SK-N-SH treated with all-trans-retinoic acid at 6 μM for 48 hours (cell line): ENCODE data around the gene CREB3L2.

Experiments
- ATAC-seq: fragments of 200-7000 bp; cut with Tn5 transposase; 3 replicates; pipeline ENCODE4 v1.9.1; 2020; ENCODE audit warnings: mild to moderate bottlenecking, moderate library complexity
- ARNTL ChIP-seq: fragments of 450-650 bp; formaldehyde crosslinking; IDR thresholded peaks from 2 replicates; pipeline ENCODE4 v1.5.0; 2020; ENCODE audit warnings: low read depth, mild to moderate bottlenecking, moderate library complexity, borderline replicate concordance
- BACH2 ChIP-seq: fragments of 250-450 bp; sonication (Bioruptor Pico); IDR thresholded peaks from 2 replicates; pipeline ENCODE4 v1.9.0; 2021; ENCODE audit warnings: mild to moderate bottlenecking, borderline replicate concordance
- CSDC2 ChIP-seq: fragments of 250-450 bp; sonication (Bioruptor Pico); IDR thresholded peaks from 2 replicates; pipeline ENCODE4 v1.5.0; 2020; ENCODE audit warnings: mild to moderate bottlenecking, moderate library complexity
- ESRRG ChIP-seq: fragments of 250-450 bp; sonication (Bioruptor Pico); IDR thresholded peaks from 2 replicates; pipeline ENCODE4 v1.6.1; 2021; ENCODE audit warnings: mild to moderate bottlenecking
- GLIS3 ChIP-seq: fragments of 250-450 bp; sonication (Bioruptor Pico); IDR thresholded peaks from 2 replicates; pipeline ENCODE4 v1.5.0; 2020; ENCODE audit warnings: mild to moderate bottlenecking, moderate library complexity
- ISL1 ChIP-seq: fragments of 250-450 bp; sonication (Bioruptor Pico); IDR thresholded peaks from 2 replicates; pipeline ENCODE4 v2.1.2; 2022; ENCODE audit warnings: mild to moderate bottlenecking, moderate library complexity
- OSR1 ChIP-seq: fragments of 250-450 bp; sonication (Bioruptor Pico); IDR thresholded peaks from 2 replicates; pipeline ENCODE4 v1.8.0; 2022; ENCODE audit warnings: moderate library complexity, mild to moderate bottlenecking, inconsistent platforms
- PPARA ChIP-seq: fragments of 250-450 bp; sonication (Bioruptor Pico); IDR thresholded peaks from 2 replicates; pipeline ENCODE4 v1.5.0; 2020; ENCODE audit warnings: mild to moderate bottlenecking, borderline replicate concordance
- RARB ChIP-seq: fragments of 250-450 bp; sonication (Bioruptor Pico); IDR thresholded peaks from 2 replicates; pipeline ENCODE4 v1.8.0; 2021; ENCODE audit warnings: mild to moderate bottlenecking, moderate library complexity
- TCF4 ChIP-seq: fragments of 250-450 bp; sonication (Bioruptor Pico); IDR thresholded peaks from 2 replicates; pipeline ENCODE4 v1.8.0; 2021; ENCODE audit warnings: mild to moderate bottlenecking, moderate library complexity, borderline replicate concordance
- TOX ChIP-seq: fragments of 250-450 bp; sonication (Bioruptor Pico); IDR thresholded peaks from 2 replicates; pipeline ENCODE4 v1.8.0; 2021; ENCODE audit warnings: mild to moderate bottlenecking, moderate library complexity, borderline replicate concordance
- ZC3H10 ChIP-seq: fragments of 250-450 bp; sonication (Bioruptor Pico); IDR thresholded peaks from 2 replicates; pipeline ENCODE4 v1.5.1; 2021; ENCODE audit warnings: mild to moderate bottlenecking, moderate library complexity
- ZFP3 ChIP-seq: fragments of 250-450 bp; sonication (Bioruptor Pico); IDR thresholded peaks from 2 replicates; pipeline ENCODE4 v1.5.0; 2020; ENCODE audit warnings: mild to moderate bottlenecking, moderate library complexity
- ZFP30 ChIP-seq: fragments of 450-650 bp; formaldehyde crosslinking; IDR thresholded peaks from 2 replicates; pipeline ENCODE4 v1.5.0; 2022; ENCODE audit warnings: mild to moderate bottlenecking, moderate library complexity
- ZNF70 ChIP-seq: fragments of 450-650 bp; formaldehyde crosslinking; IDR thresholded peaks from 2 replicates; pipeline ENCODE4 v1.5.0; 2020; ENCODE audit warnings: mild to moderate bottlenecking, moderate library complexity
- ZNF8 ChIP-seq: fragments of 450-650 bp; formaldehyde crosslinking; IDR thresholded peaks from 2 replicates; pipeline ENCODE4 v1.5.0; 2020; ENCODE audit warnings: mild to moderate bottlenecking, moderate library complexity
- TF ChIP-seq, protein P1 (sequence below): fragments of 250-450 bp; sonication (Bioruptor Pico); IDR thresholded peaks from 2 replicates; pipeline ENCODE4 v1.8.0; 2021; ENCODE audit warnings: low read depth, mild to moderate bottlenecking, moderate library complexity, borderline replicate concordance
- TF ChIP-seq, protein P2 (sequence below): fragments of 250-450 bp; sonication (Bioruptor Pico); IDR thresholded peaks from 2 replicates; pipeline ENCODE4 v1.5.1; 2021; ENCODE audit warnings: mild to moderate bottlenecking, moderate library complexity
- TF ChIP-seq, protein P3 (sequence below): fragments of 250-450 bp; sonication (Bioruptor Pico); IDR thresholded peaks from 2 replicates; pipeline ENCODE4 v1.8.0; 2020; ENCODE audit warnings: mild to moderate bottlenecking, moderate library complexity, borderline replicate concordance
- TF ChIP-seq, protein P4 (sequence below): fragments of 250-450 bp; sonication (Bioruptor Pico); IDR thresholded peaks from 2 replicates; pipeline ENCODE4 v1.5.0; 2020; ENCODE audit warnings: mild to moderate bottlenecking, moderate library complexity
- TF ChIP-seq, protein P5 (sequence below): fragments of 250-450 bp; sonication (Bioruptor Pico); IDR thresholded peaks from 2 replicates; pipeline ENCODE4 v1.5.1; 2020; ENCODE audit warnings: low read depth, mild to moderate bottlenecking, moderate library complexity

CREB3L2 gene

DNA sequence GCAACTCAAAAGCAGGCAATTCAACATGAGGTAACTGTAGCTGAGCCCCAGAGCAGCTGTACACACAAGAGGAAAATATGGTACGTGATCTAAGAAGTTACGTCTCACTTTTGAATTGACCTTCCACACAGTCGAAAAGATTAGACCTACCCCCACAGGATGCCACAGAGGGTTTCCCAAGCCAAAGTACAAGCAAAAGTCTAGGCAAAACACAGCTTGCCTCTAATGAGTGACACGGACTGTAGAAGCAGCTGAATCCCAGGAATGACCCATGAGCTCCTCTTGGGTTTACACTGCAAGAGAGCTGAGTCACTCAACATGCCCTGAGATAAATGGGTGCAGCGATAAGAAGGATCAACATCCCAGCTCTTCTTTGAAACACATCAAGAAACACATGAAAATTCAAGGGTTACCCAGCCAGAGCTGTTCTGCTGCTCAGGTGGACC, 9.8 kb downstream of the CREB3L2 start:
- no peak for ATAC-seq

DNA sequence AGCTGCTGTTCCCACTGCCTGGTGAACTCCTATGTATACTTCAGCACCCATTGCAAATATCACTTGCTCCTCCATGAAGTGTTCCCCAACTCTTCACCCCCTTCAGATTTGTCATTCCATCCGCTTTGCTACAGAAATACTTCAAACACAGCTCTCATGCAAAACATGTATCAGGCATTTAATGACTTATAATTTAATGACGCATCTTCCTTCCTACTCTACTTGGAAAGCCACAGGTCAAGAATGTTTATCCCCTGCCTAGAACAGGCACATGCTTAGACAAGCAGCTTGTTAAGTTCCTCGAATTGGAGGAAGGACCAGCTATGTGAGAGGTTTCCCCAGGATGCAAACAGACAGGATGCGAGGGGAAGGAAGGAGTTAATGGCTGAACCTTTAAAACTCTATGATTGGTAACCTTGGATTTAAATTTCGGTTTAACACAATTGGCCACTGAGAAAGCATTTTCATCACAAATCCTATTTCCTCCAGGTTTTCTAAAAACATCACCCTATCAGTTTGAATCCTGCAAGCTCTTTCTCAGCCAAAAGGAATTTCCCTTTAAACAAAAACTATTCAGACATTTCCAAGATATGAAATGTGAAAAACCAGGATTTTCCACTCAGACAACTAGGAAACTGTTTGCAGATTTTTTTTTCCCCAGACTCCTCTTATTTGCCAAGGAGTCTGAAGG, 11.5 kb downstream of the CREB3L2 start:
- TF ChIP-seq, protein P1, sequence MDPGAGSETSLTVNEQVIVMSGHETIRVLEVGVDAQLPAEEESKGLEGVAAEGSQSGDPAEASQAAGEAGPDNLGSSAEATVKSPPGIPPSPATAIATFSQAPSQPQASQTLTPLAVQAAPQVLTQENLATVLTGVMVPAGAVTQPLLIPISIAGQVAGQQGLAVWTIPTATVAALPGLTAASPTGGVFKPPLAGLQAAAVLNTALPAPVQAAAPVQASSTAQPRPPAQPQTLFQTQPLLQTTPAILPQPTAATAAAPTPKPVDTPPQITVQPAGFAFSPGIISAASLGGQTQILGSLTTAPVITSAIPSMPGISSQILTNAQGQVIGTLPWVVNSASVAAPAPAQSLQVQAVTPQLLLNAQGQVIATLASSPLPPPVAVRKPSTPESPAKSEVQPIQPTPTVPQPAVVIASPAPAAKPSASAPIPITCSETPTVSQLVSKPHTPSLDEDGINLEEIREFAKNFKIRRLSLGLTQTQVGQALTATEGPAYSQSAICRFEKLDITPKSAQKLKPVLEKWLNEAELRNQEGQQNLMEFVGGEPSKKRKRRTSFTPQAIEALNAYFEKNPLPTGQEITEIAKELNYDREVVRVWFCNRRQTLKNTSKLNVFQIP (CRISPR knock-in tag) = no peak
- TF ChIP-seq ZFP3 (CRISPR knock-in tag) = peak; percentile 99
- ATAC-seq = peak; percentile 45

More for the DNA sequence above, 9.8 kb downstream of the CREB3L2 start:
- TF ChIP-seq OSR1 (CRISPR knock-in tag) = no peak
- TF ChIP-seq ZNF8 (CRISPR knock-in tag) = no peak
- TF ChIP-seq ESRRG = no peak
- TF ChIP-seq ZFP3 (CRISPR knock-in tag) = no peak; the same call in 1 of the 2 replicates
- no peak for TF ChIP-seq PPARA
- no peak for TF ChIP-seq GLIS3
- TF ChIP-seq ZC3H10 = no peak
- TF ChIP-seq, protein P2, sequence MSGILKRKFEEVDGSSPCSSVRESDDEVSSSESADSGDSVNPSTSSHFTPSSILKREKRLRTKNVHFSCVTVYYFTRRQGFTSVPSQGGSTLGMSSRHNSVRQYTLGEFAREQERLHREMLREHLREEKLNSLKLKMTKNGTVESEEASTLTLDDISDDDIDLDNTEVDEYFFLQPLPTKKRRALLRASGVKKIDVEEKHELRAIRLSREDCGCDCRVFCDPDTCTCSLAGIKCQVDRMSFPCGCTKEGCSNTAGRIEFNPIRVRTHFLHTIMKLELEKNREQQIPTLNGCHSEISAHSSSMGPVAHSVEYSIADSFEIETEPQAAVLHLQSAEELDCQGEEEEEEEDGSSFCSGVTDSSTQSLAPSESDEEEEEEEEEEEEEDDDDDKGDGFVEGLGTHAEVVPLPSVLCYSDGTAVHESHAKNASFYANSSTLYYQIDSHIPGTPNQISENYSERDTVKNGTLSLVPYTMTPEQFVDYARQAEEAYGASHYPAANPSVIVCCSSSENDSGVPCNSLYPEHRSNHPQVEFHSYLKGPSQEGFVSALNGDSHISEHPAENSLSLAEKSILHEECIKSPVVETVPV (CRISPR knock-in tag) = no peak
- TF ChIP-seq ZFP30 = no peak
- TF ChIP-seq BACH2 = no peak
- TF ChIP-seq, protein P3, sequence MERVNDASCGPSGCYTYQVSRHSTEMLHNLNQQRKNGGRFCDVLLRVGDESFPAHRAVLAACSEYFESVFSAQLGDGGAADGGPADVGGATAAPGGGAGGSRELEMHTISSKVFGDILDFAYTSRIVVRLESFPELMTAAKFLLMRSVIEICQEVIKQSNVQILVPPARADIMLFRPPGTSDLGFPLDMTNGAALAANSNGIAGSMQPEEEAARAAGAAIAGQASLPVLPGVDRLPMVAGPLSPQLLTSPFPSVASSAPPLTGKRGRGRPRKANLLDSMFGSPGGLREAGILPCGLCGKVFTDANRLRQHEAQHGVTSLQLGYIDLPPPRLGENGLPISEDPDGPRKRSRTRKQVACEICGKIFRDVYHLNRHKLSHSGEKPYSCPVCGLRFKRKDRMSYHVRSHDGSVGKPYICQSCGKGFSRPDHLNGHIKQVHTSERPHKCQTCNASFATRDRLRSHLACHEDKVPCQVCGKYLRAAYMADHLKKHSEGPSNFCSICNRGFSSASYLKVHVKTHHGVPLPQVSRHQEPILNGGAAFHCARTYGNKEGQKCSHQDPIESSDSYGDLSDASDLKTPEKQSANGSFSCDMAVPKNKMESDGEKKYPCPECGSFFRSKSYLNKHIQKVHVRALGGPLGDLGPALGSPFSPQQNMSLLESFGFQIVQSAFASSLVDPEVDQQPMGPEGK (CRISPR knock-in tag) = no peak
- no peak for TF ChIP-seq RARB
- TF ChIP-seq, all 23 proteins: peak for 0

DNA sequence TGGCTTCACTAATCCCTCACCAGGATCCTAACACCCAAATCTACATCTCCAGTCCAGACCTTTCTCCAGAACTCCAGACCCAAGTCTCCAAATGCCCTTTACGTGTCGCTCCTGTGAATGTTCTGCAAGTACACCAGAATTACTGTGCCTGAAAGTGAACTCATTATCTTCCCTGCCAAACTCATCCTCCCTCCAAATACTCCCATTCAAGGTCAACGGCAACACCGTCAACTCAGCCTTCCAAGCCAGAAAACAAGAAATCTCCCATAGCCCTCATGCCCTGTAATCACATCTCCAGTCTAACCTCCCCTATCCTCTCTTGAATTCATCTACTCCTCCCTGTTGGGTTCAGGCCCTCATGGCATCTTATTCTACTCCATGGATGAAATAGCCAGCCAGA, 12.3 kb downstream of the CREB3L2 start:
- TF ChIP-seq ZFP3 (CRISPR knock-in tag) (no peak), TCF4 (CRISPR knock-in tag) (no peak), ZFP30 (no peak)
- TF ChIP-seq, protein P1 (CRISPR knock-in tag) = no peak
- ATAC-seq = no peak

DNA sequence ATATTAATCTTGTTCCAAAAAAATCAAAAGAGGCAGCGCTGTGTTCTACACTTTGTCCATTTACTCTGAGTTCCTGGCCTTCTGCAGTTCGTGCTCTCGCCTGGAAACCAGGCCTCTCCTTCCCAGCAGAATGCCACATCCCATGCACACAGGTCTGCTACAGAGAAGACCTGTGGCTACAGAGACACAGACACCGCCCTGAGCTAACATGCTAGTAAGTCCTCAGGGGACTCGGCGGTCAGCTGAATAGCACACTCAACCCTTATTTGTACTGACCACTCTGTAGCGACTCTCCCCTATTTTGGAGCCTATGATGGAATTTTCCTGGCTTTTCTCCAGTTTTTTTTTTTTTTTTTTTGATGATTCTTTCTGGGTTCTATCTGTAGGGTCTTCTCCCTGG, 12.8 kb downstream of the CREB3L2 start:
- ATAC-seq = no peak
- TF ChIP-seq ZNF70 = no peak
- no peak for TF ChIP-seq TCF4 (CRISPR knock-in tag)
- TF ChIP-seq ISL1 = no peak
- no peak for TF ChIP-seq OSR1 (CRISPR knock-in tag)
- TF ChIP-seq, protein P4, sequence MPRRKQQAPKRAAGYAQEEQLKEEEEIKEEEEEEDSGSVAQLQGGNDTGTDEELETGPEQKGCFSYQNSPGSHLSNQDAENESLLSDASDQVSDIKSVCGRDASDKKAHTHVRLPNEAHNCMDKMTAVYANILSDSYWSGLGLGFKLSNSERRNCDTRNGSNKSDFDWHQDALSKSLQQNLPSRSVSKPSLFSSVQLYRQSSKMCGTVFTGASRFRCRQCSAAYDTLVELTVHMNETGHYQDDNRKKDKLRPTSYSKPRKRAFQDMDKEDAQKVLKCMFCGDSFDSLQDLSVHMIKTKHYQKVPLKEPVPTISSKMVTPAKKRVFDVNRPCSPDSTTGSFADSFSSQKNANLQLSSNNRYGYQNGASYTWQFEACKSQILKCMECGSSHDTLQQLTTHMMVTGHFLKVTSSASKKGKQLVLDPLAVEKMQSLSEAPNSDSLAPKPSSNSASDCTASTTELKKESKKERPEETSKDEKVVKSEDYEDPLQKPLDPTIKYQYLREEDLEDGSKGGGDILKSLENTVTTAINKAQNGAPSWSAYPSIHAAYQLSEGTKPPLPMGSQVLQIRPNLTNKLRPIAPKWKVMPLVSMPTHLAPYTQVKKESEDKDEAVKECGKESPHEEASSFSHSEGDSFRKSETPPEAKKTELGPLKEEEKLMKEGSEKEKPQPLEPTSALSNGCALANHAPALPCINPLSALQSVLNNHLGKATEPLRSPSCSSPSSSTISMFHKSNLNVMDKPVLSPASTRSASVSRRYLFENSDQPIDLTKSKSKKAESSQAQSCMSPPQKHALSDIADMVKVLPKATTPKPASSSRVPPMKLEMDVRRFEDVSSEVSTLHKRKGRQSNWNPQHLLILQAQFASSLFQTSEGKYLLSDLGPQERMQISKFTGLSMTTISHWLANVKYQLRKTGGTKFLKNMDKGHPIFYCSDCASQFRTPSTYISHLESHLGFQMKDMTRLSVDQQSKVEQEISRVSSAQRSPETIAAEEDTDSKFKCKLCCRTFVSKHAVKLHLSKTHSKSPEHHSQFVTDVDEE (CRISPR knock-in tag) = no peak
- TF ChIP-seq, protein P5, sequence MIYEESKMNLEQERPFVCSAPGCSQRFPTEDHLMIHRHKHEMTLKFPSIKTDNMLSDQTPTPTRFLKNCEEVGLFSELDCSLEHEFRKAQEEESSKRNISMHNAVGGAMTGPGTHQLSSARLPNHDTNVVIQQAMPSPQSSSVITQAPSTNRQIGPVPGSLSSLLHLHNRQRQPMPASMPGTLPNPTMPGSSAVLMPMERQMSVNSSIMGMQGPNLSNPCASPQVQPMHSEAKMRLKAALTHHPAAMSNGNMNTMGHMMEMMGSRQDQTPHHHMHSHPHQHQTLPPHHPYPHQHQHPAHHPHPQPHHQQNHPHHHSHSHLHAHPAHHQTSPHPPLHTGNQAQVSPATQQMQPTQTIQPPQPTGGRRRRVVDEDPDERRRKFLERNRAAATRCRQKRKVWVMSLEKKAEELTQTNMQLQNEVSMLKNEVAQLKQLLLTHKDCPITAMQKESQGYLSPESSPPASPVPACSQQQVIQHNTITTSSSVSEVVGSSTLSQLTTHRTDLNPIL (CRISPR knock-in tag) = no peak
- no peak for TF ChIP-seq ZNF8 (CRISPR knock-in tag)
- TF ChIP-seq, protein P2 (CRISPR knock-in tag) = no peak
- TF ChIP-seq ARNTL (CRISPR knock-in tag) = no peak
- TF ChIP-seq, protein P1 (CRISPR knock-in tag) = no peak
- TF ChIP-seq TOX (CRISPR knock-in tag) = no peak
- TF ChIP-seq CSDC2 = no peak
- TF ChIP-seq RARB = no peak
- no peak for TF ChIP-seq ZFP3 (CRISPR knock-in tag)
- no peak for TF ChIP-seq ESRRG
